Liver (tissue), 9 donors: Measurements from ENCODE around the gene CELF5. TPM values are rescaled to one million over a fixed set of nuclear protein-coding genes. Genes with fewer than 3 reads are reported as not detected.

ENCODE experiments used
- DNase-seq: peaks from one replicate; pipeline ENCODE4 v3.0.0-alpha.2; 2017; ENCODE audit warnings: low spot score
- H3K27ac ChIP-seq, 2 donors: one replicate each; pipeline ENCODE4 v1.7.0; 2013; ENCODE audit warnings: inconsistent platforms in 2 of 2, low read length in 2 of 2, control low read depth in 1 of 2, low read depth in 1 of 2, mild to moderate bottlenecking in 1 of 2
- H3K27me3 ChIP-seq, 4 donors: one replicate each; pipeline versions ENCODE4 v1.6.1 to v1.7.0; 2013; ENCODE audit warnings: low read length in 3 of 4, inconsistent platforms in 1 of 4, mild to moderate bottlenecking in 1 of 4, moderate library complexity in 1 of 4; ENCODE audit not compliant: control insufficient read depth in 4 of 4, insufficient read depth in 4 of 4
- H3K36me3 ChIP-seq, 4 donors: one replicate each; pipeline versions ENCODE4 v1.6.1 to v1.7.0; 2013; ENCODE audit warnings: low read length in 3 of 4, mild to moderate bottlenecking in 3 of 4, low read depth in 1 of 4, moderate library complexity in 1 of 4; ENCODE audit not compliant: control insufficient read depth in 4 of 4, insufficient read depth in 3 of 4
- H3K4me1 ChIP-seq, 4 donors: one replicate each; pipeline versions ENCODE4 v1.6.1 to v1.7.0; 2013; ENCODE audit warnings: low read length in 3 of 4, mild to moderate bottlenecking in 3 of 4, moderate library complexity in 1 of 4; ENCODE audit not compliant: control insufficient read depth in 4 of 4, insufficient read depth in 4 of 4
- H3K4me3 ChIP-seq, 3 donors: one replicate each; pipeline versions ENCODE4 v1.6.1 to v1.7.0; 2013; ENCODE audit warnings: low read length in 3 of 3, control low read depth in 1 of 3, low read depth in 1 of 3, mild to moderate bottlenecking in 1 of 3
- H3K9ac ChIP-seq, 2 donors: one replicate each; pipeline ENCODE4 v1.7.0; 2013; ENCODE audit warnings: low read length in 2 of 2, mild to moderate bottlenecking in 2 of 2, moderate library complexity in 2 of 2, control low read depth in 1 of 2, low read depth in 1 of 2
- H3K9me3 ChIP-seq, 4 donors: one replicate each; pipeline versions ENCODE4 v1.6.1 to v1.7.0; 2013; ENCODE audit warnings: low read length in 3 of 4; ENCODE audit not compliant: control insufficient read depth in 4 of 4
- EGR1 ChIP-seq, 2 donors: IDR thresholded peaks; 2 replicates each; pipeline ENCODE4 v1.6.1; 2016 to 2018; ENCODE audit warnings: antibody characterized with exemption in 2 of 2, low read depth in 2 of 2
- FOXA1 ChIP-seq: IDR thresholded peaks from 2 replicates; pipeline ENCODE4 v1.6.1; 2016; ENCODE audit warnings: antibody characterized with exemption
- FOXA2 ChIP-seq: IDR thresholded peaks from 2 replicates; pipeline ENCODE4 v1.6.1; 2016; ENCODE audit warnings: antibody characterized with exemption
- GABPA ChIP-seq, 2 donors: IDR thresholded peaks in 1 of 2; conservative IDR thresholded peaks in 1 of 2; 2 replicates each; pipeline ENCODE4 v1.6.1; 2016; ENCODE audit warnings: antibody characterized with exemption in 2 of 2, mild to moderate bottlenecking in 1 of 2, moderate library complexity in 1 of 2
- HNF4A ChIP-seq, 2 donors: conservative IDR thresholded peaks; 2 replicates each; pipeline ENCODE4 v1.6.1; 2016; ENCODE audit warnings: antibody characterized with exemption in 2 of 2, mild to moderate bottlenecking in 2 of 2
- HNF4G ChIP-seq: IDR thresholded peaks from 2 replicates; pipeline ENCODE4 v1.6.1; 2016; ENCODE audit warnings: antibody characterized with exemption
- JUND ChIP-seq, 2 donors: IDR thresholded peaks; 2 replicates each; pipeline ENCODE4 v1.6.1; 2016; ENCODE audit warnings: antibody characterized with exemption in 2 of 2
- NR2F2 ChIP-seq: IDR thresholded peaks from 2 replicates; pipeline ENCODE4 v1.6.1; 2016; ENCODE audit warnings: antibody characterized with exemption
- RAD21 ChIP-seq, 2 donors: IDR thresholded peaks; 2 replicates each; pipeline ENCODE4 v1.6.1; 2016; ENCODE audit warnings: antibody characterized with exemption in 2 of 2, mild to moderate bottlenecking in 2 of 2
- RXRA ChIP-seq, 2 donors: IDR thresholded peaks; 2 replicates each; pipeline ENCODE4 v1.6.1; 2017 to 2018; ENCODE audit warnings: antibody characterized with exemption in 2 of 2, mild to moderate bottlenecking in 1 of 2
- SP1 ChIP-seq: IDR thresholded peaks from 2 replicates; pipeline ENCODE4 v1.6.1; 2018; ENCODE audit warnings: antibody characterized with exemption, mild to moderate bottlenecking
- YY1 ChIP-seq: IDR thresholded peaks from 2 replicates; pipeline ENCODE4 v1.6.1; 2016; ENCODE audit warnings: antibody characterized with exemption, mild to moderate bottlenecking
- WGBS: extraction: QIAGEN DNeasy Blood & Tissue Kit; methylation state at CpG from one replicate; pipeline ENCODE4 v1.1.7; 2013; 5-methylcytosine and 5-hydroxymethylcytosine counted together
- polyA plus RNA-seq, 2 donors: library from polyadenylated mRNA; stranded (reverse) in 1 of 2; unstranded in 1 of 2; fragments of 200-250 nt in 1 of 2; fragments of >200 nt in 1 of 2; fragmentation: Nextera tagmentation in 1 of 2; extraction: Ambion mirVana in 1 of 2; gene quantifications; one replicate each; pipeline versions ENCODE4 v1.2.1 to v1.2.3, GENCODE V29; 2013 to 2015
- total RNA-seq, 2 donors: library from RNA; depleted of rRNA; stranded (reverse); fragments of >200 nt; gene quantifications; one replicate each; pipeline ENCODE4 v1.2.3, GENCODE V29; 2014
- TF ChIP-seq, protein P1 (sequence below): IDR thresholded peaks from 2 replicates; pipeline ENCODE4 v1.6.1; 2016; ENCODE audit warnings: antibody characterized with exemption, mild to moderate bottlenecking
- TF ChIP-seq, protein P2 (sequence below): IDR thresholded peaks from 2 replicates; pipeline ENCODE4 v1.6.1; 2016; ENCODE audit warnings: antibody characterized with exemption
- TF ChIP-seq, protein P3 (sequence below): fragments of 150-350 bp; IDR thresholded peaks from 2 replicates; pipeline ENCODE4 v1.5.1; 2017; ENCODE audit warnings: improper control_type of control experiment, low read depth, low read length; ENCODE audit not compliant: missing input control
- TF ChIP-seq, protein P4 (sequence below): IDR thresholded peaks from 2 replicates; pipeline ENCODE4 v1.6.1; 2016; ENCODE audit warnings: antibody characterized with exemption
- TF ChIP-seq, protein P5 (sequence below): IDR thresholded peaks from 2 replicates; pipeline ENCODE4 v1.6.1; 2016; ENCODE audit warnings: antibody characterized with exemption
- donor health status: healthy.
- donor health status: healthy.
- donor health status: healthy.
- donor health status: healthy.
- donor health status: healthy.

Gene CELF5
- total and polyA plus RNA-seq, 4 donors = 0.06 to 0.50 (median 0.26) TPM

DNA sequence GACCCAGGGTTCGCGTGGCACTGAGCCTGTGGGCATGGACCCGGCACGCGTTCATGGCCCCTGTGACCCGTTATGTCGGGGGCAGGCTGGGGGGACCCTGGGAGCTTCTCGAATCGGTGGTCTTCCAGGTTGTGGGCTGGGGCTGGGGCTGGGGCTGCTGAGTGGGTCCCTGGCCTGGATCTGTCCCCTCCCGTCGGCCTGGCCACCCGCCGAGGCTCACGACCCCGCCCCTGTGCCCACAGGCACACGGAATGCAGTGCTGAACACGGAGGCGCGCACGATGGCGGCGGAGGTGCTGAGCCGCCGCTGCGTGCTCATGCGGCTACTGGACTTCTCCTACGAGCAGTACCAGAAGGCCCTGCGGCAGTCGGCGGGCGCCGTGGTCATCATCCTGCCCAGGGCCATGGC is 32.2 kb upstream of the CELF5 start:
- Histone ChIP-seq H3K27ac (no peak overlapping the region), H3K4me1 (peaks cover 1 to 9% (median 6%) of the 10 kb centered on the region in 4 donors), H3K9ac (no peak overlapping the region), H3K9me3 (no peaks in the 10 kb centered on the region), H3K4me3 (no peak overlapping the region), H3K36me3 (peaks cover 2 to 11% (median 2%) of the 10 kb centered on the region in 4 donors), H3K27me3 (no peaks in the 10 kb centered on the region)
- DNase-seq = no peak
- TF ChIP-seq, protein P1, sequence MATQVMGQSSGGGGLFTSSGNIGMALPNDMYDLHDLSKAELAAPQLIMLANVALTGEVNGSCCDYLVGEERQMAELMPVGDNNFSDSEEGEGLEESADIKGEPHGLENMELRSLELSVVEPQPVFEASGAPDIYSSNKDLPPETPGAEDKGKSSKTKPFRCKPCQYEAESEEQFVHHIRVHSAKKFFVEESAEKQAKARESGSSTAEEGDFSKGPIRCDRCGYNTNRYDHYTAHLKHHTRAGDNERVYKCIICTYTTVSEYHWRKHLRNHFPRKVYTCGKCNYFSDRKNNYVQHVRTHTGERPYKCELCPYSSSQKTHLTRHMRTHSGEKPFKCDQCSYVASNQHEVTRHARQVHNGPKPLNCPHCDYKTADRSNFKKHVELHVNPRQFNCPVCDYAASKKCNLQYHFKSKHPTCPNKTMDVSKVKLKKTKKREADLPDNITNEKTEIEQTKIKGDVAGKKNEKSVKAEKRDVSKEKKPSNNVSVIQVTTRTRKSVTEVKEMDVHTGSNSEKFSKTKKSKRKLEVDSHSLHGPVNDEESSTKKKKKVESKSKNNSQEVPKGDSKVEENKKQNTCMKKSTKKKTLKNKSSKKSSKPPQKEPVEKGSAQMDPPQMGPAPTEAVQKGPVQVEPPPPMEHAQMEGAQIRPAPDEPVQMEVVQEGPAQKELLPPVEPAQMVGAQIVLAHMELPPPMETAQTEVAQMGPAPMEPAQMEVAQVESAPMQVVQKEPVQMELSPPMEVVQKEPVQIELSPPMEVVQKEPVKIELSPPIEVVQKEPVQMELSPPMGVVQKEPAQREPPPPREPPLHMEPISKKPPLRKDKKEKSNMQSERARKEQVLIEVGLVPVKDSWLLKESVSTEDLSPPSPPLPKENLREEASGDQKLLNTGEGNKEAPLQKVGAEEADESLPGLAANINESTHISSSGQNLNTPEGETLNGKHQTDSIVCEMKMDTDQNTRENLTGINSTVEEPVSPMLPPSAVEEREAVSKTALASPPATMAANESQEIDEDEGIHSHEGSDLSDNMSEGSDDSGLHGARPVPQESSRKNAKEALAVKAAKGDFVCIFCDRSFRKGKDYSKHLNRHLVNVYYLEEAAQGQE = no peak
- TF ChIP-seq RXRA (IDR thresholded peaks at IDR 0.05) (no peak), HNF4A (conservative IDR thresholded peaks at IDR 0.05) (no peak), FOXA1 (no peak), GABPA (IDR thresholded peaks at IDR 0.05 in 1 of 2, conservative IDR thresholded peaks at IDR 0.05 in 1 of 2) (no peak), HNF4G (no peak), RAD21 (IDR thresholded peaks at IDR 0.05) (no peak), SP1 (no peak), EGR1 (IDR thresholded peaks at IDR 0.05; ENCODE audit: low read depth in 2 of 2) (no peak), FOXA2 (no peak), YY1 (no peak), JUND (IDR thresholded peaks at IDR 0.05) (no peak), NR2F2 (no peak)
- TF ChIP-seq, protein P2, sequence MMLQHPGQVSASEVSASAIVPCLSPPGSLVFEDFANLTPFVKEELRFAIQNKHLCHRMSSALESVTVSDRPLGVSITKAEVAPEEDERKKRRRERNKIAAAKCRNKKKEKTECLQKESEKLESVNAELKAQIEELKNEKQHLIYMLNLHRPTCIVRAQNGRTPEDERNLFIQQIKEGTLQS = no peak
- TF ChIP-seq, protein P3, sequence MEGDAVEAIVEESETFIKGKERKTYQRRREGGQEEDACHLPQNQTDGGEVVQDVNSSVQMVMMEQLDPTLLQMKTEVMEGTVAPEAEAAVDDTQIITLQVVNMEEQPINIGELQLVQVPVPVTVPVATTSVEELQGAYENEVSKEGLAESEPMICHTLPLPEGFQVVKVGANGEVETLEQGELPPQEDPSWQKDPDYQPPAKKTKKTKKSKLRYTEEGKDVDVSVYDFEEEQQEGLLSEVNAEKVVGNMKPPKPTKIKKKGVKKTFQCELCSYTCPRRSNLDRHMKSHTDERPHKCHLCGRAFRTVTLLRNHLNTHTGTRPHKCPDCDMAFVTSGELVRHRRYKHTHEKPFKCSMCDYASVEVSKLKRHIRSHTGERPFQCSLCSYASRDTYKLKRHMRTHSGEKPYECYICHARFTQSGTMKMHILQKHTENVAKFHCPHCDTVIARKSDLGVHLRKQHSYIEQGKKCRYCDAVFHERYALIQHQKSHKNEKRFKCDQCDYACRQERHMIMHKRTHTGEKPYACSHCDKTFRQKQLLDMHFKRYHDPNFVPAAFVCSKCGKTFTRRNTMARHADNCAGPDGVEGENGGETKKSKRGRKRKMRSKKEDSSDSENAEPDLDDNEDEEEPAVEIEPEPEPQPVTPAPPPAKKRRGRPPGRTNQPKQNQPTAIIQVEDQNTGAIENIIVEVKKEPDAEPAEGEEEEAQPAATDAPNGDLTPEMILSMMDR = no peak
- TF ChIP-seq, protein P4, sequence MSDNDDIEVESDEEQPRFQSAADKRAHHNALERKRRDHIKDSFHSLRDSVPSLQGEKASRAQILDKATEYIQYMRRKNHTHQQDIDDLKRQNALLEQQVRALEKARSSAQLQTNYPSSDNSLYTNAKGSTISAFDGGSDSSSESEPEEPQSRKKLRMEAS = no peak
- TF ChIP-seq, protein P5, sequence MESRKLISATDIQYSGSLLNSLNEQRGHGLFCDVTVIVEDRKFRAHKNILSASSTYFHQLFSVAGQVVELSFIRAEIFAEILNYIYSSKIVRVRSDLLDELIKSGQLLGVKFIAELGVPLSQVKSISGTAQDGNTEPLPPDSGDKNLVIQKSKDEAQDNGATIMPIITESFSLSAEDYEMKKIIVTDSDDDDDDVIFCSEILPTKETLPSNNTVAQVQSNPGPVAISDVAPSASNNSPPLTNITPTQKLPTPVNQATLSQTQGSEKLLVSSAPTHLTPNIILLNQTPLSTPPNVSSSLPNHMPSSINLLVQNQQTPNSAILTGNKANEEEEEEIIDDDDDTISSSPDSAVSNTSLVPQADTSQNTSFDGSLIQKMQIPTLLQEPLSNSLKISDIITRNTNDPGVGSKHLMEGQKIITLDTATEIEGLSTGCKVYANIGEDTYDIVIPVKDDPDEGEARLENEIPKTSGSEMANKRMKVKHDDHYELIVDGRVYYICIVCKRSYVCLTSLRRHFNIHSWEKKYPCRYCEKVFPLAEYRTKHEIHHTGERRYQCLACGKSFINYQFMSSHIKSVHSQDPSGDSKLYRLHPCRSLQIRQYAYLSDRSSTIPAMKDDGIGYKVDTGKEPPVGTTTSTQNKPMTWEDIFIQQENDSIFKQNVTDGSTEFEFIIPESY = no peak
- WGBS = 97% methylated on average over 32 of the region's 32 CpGs
